Measurements from ENCODE around the gene SP9. TPM values are rescaled to one million over a fixed set of nuclear protein-coding genes. Genes with fewer than 3 reads are reported as not detected.

Gene SP9
- polyA plus RNA-seq (not detected in 3 replicates), polyA minus RNA-seq (not detected in 3 replicates)
- not detected for polyA plus RNA-seq (2011; ENCODE audit: low read depth)
- polyA plus RNA-seq (2011; cell fraction: cytosol; rRNA removed), result not detected in 2 replicates
- not detected in 2 replicates for polyA plus RNA-seq (2011; cell fraction: nucleus; rRNA removed)
- not detected in 2 replicates for polyA plus RNA-seq (2012; ENCODE audit: low replicate concordance)
- polyA minus RNA-seq (2011; cell fraction: cytosol; rRNA and poly(A)+ RNA removed), result not detected
- polyA minus RNA-seq (2011; cell fraction: nucleus; rRNA and poly(A)+ RNA removed), result not detected in 2 replicates

- DNase-seq (ENCODE audit: low read depth, low spot score), result no peak
- H3K4me1 ChIP-seq (ENCODE audit: control insufficient read depth, extremely low read depth, insufficient read depth, low read length), result peaks cover 11% of the 10 kb centered on the region
- no peak within 1 kb of the TSS for H3K9ac ChIP-seq (ENCODE audit: control insufficient read depth, extremely low read depth, insufficient read depth, low read length)
- H3K4me3 ChIP-seq (ENCODE audit: control insufficient read depth in 2 of 3, extremely low read depth in 1 of 3, insufficient read depth in 2 of 3, low read depth in 1 of 3, low read length in 3 of 3), result peak within 1 kb of the TSS; percentile 10 to 48 (median 45)
- H3K36me3 ChIP-seq (ENCODE audit: control insufficient read depth in 2 of 2, extremely low read depth in 1 of 2, insufficient read depth in 2 of 2, low read length in 2 of 2), result no peaks in the 10 kb centered on the region
- H3K79me2 ChIP-seq (ENCODE audit: control insufficient read depth, insufficient read depth, low read length), result no peaks in the 10 kb centered on the region
- H2AFZ ChIP-seq (ENCODE audit: control insufficient read depth, low read length), result no peak within 1 kb of the TSS
- no peaks in the 10 kb centered on the region for H3K9me3 ChIP-seq (ENCODE audit: control insufficient read depth, low read depth, low read length)
- H3K4me2 ChIP-seq (ENCODE audit: control insufficient read depth, extremely low read depth, insufficient read depth, low read depth, low read length), result peak within 1 kb of the TSS; percentile 67
- H3K27me3 ChIP-seq (ENCODE audit: control insufficient read depth, extremely low read depth, insufficient read depth, low read length), result peaks cover 98% of the 10 kb centered on the region
- no peaks in the 10 kb centered on the region for H3K9me1 ChIP-seq (ENCODE audit: control insufficient read depth, extremely low read depth, insufficient read depth, low read length)
- no peak for FAIRE-seq
- dilution Hi-C loops (cut with MboI; ENCODE audit: extremely low pct_ligation_motif_present, low sequenced_read_pairs), result no loop called here
- peaks cover 3% of the 10 kb centered on the region for H4K20me1 ChIP-seq (ENCODE audit: control insufficient read depth, extremely low read depth, insufficient read depth, low read length)
- no peak within 1 kb of the TSS for H3K27ac ChIP-seq (ENCODE audit: control insufficient read depth, insufficient read depth, low read length)
- no peak for TF ChIP-seq EZH2 (IDR thresholded peaks at IDR 0.05; ENCODE audit: low read length)
- TF ChIP-seq CTCF (optimal IDR thresholded peaks at IDR 0.05 in 1 of 3, IDR thresholded peaks at IDR 0.05 in 1 of 3, conservative IDR thresholded peaks at IDR 0.05 in 1 of 3; ENCODE audit: extremely low read depth in 1 of 3, insufficient read depth in 2 of 3, low read length in 3 of 3), result no peak
Observed at GRCh38 chr2:174334781-174335251, at the start of gene SP9. TSS of gene SP9 (plus strand) at chr2:174334954. CDS start at chr2:174335093, 139 bp downstream.

GRCh38 chr2:174286172-174286571 lies 48.6 kb upstream of the SP9 start:
- Histone ChIP-seq H3K4me3 (ENCODE audit: control insufficient read depth in 2 of 3, extremely low read depth in 1 of 3, insufficient read depth in 2 of 3, low read depth in 1 of 3, low read length in 3 of 3) (no peak overlapping the region), H2AFZ (ENCODE audit: control insufficient read depth, low read length) (no peak overlapping the region), H3K4me1 (ENCODE audit: control insufficient read depth, extremely low read depth, insufficient read depth, low read length) (no peaks in the 10 kb centered on the region), H3K9me3 (ENCODE audit: control insufficient read depth, low read depth, low read length) (no peaks in the 10 kb centered on the region), H3K36me3 (ENCODE audit: control insufficient read depth in 2 of 2, extremely low read depth in 1 of 2, insufficient read depth in 2 of 2, low read length in 2 of 2) (no peaks in the 10 kb centered on the region), H3K79me2 (ENCODE audit: control insufficient read depth, insufficient read depth, low read length) (no peaks in the 10 kb centered on the region), H3K27ac (ENCODE audit: control insufficient read depth, insufficient read depth, low read length) (no peak overlapping the region), H3K4me2 (ENCODE audit: control insufficient read depth, extremely low read depth, insufficient read depth, low read depth, low read length) (no peak overlapping the region), H3K9ac (ENCODE audit: control insufficient read depth, extremely low read depth, insufficient read depth, low read length) (no peak overlapping the region), H3K9me1 (ENCODE audit: control insufficient read depth, extremely low read depth, insufficient read depth, low read length) (no peaks in the 10 kb centered on the region), H4K20me1 (ENCODE audit: control insufficient read depth, extremely low read depth, insufficient read depth, low read length) (no peaks in the 10 kb centered on the region), H3K27me3 (ENCODE audit: control insufficient read depth, extremely low read depth, insufficient read depth, low read length) (peaks cover 7% of the 10 kb centered on the region)
- no peak for TF ChIP-seq EZH2 (IDR thresholded peaks at IDR 0.05; ENCODE audit: low read length)
- no peak for TF ChIP-seq CTCF (optimal IDR thresholded peaks at IDR 0.05 in 1 of 3, IDR thresholded peaks at IDR 0.05 in 1 of 3, conservative IDR thresholded peaks at IDR 0.05 in 1 of 3; ENCODE audit: extremely low read depth in 1 of 3, insufficient read depth in 2 of 3, low read length in 3 of 3)
- DNase-seq (ENCODE audit: low read depth, low spot score) (no peak), FAIRE-seq (no peak)
- dilution Hi-C loops (cut with MboI; ENCODE audit: extremely low pct_ligation_motif_present, low sequenced_read_pairs), result no loop called here
